GM18517 (cell line): ENCODE measurements around the gene TTC34.

ENCODE experiments used
- ATAC-seq: cut with Tn5 transposase; IDR thresholded peaks from one replicate; pipeline ENCODE4 v1.9.1; 2021; ENCODE audit warnings: mild to moderate bottlenecking, moderate library complexity; ENCODE audit not compliant: unreplicated experiment

Gene TTC34

DNA sequence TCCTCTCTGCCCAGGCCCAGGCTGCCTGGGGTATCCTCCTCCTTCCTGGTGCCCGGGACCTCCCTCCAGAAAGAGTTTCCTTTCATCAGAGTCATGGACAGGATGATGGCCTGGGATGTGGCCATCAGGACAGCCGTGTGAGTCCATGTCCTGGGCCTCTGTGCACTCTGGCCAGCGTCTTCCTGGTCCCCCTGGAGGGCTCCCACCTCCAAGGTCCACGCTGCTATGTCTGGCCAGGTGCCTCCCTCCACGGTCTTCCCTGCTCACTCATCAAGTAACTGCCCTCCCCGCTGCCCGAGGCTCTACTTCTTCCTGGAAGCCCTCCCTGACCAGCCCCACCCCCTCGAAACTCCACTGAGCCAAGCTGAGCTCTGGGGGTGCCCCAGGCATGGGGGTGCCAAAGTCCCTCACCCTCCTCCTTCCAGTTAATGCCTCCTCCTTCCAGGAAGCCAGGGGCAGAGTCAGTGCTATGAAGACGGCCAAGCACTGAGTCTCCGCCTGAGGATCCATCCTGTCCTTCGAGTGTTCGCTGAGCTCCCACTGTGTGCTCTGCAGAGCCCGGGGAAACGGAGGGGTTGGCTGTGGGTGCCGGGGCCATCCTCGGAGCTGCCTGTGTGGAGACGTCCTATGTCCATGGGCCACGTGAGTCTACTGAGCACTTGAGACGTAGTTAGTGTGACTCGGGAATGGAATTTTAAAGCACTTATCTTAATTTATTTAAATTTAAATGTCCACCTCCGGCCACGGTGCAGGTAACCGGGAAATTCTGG is 28.5 kb upstream of the TTC34 start:
- no peak for ATAC-seq

DNA sequence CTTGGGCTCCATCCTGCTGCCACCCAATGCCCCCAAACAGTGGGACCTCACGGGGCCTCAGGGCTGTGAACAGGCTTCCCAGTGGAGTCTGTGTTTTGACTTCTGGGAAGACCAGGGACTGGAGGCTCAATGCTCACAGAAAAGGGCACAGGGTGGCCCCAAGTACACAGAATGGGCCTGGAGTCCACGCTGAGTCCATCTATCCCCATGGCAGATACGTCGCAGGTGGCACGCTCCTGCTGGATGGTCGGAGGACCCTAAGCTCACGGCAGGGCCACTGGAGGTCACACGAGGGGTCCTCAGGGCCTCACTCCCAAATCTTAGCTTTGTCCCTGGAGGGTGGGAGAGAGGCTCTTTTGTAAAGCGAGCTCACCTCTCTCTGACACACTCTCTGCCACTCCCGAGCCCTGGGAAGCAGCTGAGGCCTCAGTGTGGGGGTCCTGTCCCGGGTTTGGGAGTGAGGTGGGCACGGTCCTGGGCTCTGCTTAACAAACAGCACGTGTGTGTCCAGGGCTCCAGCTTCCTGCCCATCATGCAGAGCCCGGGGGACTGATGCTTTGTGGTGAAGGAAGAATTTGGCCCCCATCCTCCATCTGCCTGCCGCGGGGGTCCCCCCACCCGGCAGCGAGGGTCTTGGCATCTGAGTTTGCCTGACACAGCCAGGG is 27.2 kb upstream of the TTC34 start:
- ATAC-seq = no peak

DNA sequence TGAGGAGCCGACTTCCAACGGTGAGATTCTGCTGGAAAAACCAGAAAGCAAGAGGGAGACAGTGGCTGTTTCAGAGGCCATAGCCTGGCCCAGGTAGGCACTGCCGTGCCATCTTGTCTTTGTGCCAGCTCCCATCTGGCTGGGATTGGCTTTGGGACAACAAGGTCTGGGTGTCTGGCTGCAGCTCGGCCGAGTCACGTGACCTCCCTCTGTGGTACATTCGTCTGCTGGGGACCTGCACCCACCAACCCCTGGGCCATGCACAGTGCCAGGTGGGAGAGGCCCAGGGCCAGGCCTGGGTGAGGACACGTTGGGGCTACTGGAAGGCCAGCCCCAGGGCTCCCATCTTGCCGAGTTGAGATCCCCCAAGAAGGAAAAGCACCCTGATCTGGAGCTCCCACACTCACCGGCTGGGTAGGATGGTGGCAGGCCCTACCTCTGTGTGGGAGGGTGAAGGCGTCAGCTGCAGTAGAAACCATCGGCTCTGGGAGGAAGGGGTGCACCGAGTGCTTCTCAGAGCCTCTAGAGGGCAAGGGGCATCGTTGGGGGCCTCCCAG is 25.3 kb upstream of the TTC34 start:
- no peak for ATAC-seq

DNA sequence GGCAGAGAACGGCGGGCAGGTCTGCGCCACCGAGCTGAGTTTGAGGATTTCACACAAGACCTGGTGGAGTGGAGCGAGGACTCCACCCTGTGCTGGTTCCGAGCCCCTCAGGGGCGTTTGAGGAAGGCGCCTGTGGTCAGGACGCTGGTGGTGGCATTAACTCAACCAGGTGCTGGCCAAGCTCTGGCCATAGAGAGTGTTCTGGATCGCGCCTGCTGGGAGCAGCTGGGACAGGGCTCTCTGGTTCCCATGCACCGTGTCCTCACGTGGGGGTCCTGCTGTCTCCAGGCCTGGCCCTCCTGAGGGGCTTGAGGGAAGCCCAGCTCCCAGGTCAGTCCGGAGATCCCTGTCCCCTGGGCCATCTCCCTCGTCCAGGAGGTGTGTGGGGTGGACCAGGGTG is 24.8 kb upstream of the TTC34 start:
- ATAC-seq = no peak

DNA sequence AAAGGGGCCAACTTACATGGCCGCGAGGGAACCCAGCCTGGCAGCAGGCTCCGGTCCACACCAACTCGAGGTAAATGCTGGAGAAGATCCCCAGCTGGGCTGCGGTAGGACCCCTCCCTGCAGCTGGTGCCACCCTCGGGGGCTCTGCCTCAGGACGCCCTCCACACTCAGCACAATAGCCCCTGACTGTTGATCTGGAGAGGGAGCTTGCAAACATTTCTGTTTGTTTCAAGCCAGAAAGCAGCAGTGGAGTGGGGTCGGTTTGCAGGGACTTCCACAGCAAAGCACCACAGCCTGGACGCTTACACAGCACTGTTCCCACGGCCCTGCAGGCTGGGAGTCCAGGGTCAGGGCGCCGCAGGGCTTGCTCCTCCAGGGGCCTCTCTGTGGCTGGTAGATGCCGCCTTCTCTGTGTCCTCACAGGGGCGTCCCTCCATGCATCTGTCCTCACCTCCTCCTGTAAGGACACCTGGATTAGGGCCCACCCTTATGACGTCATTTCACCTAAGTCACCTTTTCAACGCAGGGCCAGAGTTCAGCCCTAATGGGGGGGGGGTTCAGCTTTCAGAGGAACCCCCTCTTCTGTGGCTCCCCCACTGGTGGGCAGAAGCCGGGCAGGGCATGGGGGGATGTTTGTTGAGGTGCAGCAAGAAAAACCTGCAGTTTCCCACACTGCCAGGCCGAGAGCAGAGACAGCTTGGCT is 24.1 kb upstream of the TTC34 start:
- ATAC-seq = no peak

DNA sequence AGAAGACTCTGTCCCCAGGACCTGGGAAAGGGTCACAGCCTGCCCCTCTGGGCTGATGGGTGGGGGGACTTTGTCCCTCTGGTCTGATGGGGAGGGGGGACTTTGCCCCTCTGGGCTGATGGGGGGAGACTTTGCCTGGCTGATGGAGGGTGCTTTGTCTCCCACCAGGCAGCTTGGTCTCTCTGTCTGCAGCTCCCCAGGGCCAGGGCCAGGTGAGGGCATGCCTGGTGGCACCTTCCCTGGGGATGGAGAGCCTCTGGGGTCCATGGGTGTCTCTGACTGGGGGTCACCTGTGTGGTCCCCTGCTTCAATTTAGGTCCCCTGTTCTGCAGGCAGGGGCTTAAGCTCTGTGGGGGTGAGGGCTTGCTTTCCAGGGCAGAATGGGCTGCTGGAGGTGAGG is 23.5 kb upstream of the TTC34 start:
- no peak for ATAC-seq

DNA sequence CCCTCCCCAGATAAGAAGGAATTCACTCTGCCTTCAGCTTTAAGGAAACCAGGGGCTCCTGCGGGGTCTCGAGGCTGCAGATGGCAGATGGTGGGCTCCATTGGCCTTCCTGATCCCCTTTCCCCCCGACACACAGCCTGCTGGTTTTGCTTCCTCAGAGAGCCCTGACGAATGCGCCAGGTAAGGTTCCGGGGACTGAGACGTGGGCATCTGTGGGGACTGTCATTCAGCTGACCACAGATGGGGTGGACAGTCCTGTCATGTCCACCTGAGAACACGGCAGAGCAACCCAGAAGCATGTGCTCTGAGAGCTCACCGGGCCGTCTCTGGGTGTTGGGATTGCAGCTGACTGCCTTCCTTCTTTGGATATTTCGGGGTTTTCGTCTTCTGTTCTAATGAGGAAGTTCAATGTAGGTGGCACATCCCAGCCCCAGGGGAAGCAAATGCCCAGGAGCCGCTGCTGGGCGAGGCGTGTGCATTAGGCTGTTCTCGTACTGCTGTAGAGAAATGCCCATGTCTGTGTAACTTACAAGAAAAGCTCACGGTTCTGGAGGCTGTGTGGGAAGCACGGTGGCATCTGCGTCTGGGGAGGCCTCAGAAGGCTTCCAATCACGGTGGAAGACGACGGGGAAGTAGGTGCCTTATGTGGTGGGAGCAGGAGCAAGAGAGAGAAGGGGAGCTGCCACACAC is 22.6 kb upstream of the TTC34 start:
- no peak for ATAC-seq

DNA sequence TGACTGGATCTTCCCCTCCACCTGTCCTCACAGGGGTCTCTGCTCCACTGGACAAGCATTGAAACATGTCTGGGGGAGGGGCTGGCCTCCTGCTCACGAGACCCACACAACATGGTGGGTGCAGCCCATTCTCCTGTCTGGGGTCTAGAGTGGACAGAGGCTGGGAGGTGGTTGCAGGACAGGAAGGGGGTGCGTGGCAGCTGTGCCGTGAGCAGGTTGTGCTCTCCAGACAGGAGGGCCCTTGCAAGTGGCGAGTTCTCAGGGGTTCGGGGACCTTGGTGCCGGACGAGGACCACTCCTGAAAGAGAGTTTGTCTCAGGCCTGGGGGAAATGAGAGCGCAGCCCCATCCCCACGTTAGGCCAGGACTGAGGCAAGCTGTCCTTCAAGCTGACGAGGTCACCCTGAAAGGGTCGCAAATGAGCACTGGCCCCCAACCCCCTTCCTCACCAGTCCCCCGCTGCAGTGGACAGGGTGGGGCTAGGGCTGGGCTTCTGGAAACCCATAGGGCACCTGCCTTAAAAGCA is 21.2 kb upstream of the TTC34 start:
- ATAC-seq = no peak

DNA sequence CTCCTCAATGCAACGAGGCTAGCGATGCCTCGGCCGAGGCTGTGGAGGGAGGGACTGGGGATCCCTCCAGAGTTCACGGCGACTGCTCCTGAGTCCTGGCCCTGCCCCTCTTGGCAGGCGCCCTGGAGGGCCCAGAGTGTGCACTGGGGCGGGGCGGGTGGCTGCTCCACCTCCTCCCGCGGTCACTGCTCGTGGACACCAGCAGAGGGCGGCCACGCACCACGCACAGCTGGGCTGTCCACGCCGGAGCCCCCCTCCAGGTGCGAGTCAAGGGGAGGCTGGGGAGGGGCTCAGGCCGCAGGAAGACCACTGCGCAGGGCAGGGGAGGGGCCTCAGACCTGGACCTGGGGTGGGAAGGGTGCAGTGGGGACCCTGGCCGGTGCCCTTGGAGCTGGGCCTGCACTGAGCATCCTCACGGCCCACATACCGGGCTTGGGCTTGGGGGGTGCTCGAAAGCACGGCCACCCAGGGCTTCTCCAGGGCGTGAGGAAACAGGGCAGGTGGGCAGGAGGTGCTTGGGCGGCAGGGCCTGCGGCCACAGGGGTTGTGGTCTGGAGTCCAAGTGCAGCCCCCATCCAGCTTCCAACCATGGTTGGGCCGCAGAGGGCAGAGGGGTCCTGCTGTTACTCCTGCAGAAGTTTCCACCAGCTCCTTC is 20.6 kb upstream of the TTC34 start:
- ATAC-seq = no peak

DNA sequence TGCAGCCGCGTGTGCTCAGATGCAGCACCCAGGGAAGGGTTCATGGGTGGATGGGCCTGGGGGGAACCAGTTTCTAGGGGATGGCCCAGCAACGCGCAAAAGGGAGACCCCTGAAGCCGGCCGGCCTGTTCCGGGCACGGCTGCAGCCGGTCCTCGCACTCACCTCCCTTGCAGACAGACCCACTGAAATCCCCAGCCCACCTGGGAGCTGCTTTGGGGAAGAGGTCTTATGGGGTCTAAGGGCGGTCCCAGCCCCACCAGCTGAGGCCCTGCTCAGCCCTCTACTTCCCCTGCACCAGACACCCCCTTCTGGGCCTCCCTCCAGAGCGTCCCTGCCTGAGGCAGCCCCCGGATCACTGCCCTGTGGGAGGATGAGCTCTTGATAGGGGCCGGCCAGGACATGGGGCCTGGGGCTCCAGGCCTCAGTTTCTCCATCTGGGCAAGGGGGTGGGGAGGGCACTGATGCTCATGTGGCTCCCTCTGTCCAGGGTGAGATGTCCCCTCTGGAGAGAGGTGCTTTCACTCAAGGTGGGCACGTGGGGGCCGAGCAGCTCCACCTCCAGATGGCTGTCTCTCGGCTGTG is 20.0 kb upstream of the TTC34 start:
- no peak for ATAC-seq

DNA sequence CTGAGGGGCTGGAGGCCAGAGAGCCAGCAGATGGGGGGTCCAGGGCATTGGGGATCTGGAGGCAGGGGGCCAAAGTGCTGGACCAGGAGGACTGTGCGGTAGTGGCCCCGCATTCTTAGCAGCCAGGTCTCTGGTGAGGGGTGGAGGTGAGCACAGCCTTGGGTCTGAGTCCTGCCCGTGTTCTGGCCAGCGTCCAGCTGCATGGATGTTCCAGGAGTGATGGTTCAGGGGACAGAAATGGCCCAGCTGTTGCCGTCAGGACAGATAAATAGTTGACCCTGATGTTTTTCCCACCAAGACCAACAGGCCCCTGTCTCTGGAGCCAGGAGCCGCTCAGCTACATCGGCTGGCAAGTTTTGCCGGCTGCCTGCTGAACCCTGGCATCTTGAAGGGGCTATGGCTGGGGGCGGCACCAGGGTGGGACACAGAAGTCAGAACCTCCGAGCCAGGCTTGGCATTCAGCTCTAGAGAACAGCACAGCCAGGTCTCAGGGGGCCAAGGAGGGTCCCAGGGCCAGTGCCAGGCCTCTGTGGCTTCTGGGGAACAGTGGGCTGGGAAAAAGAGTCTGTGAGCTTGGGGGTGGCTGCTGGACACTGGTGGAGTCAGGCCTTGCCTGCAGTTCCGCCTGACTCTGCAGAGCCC is 19.4 kb upstream of the TTC34 start:
- no peak for ATAC-seq

DNA sequence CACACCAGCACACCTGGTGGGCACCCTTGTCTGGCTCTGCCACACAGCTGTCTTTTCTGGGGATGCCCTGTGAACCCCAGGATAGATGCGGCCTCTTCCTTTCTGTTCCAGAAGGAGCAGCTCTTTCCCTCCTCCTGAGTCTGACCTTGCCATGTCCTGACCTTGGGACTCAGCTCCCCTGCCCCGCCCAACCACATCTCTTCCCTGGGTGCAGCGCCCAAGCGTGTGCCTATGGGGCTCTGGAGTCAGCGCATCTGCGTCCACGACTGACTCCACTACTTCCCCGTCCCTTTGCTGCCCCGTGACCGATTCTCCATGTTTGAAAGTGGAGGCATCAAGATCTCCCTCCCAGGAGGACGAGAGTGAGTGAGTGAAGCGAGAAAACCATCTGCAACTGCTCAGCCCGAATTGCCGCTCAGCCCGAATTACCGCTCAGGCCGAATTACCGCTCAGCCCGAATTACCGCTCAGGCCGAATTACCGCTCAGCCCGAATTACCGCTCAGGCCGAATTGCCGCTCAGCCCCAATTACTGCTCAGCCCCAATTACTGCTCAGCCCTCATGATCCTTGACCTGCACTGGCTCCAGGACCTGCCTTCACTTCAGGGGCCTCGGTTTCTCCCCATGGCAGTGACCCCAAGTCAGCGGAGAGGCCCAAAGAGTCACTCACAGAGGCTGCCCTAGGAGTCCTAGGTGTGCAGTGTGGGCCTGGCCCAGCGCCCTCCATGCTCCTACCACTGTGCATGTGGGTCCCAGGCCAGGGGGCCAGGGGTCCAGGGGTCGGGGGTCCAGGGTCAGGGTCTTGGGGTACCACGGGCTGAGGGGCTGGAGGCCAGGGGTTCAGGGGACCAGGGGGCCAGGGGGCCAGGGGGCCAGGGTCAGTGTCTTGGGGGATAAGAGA is 18.6 kb upstream of the TTC34 start:
- ATAC-seq = no peak

DNA sequence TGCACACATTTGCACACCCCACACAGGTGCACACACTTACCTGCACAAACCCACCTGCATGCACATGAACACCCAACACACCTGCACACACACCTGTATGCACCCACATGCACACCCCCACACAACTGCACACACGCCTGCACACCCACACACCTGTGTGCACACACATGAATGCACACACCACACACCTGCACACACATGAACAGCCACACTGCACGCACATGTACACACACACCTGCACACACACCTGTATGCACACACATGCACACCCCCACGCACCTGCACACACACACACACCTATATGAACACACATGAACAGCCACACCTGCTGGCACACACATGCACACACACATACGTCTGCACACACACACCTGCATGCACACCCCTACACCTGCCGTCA is 17.9 kb upstream of the TTC34 start:
- ATAC-seq = no peak

DNA sequence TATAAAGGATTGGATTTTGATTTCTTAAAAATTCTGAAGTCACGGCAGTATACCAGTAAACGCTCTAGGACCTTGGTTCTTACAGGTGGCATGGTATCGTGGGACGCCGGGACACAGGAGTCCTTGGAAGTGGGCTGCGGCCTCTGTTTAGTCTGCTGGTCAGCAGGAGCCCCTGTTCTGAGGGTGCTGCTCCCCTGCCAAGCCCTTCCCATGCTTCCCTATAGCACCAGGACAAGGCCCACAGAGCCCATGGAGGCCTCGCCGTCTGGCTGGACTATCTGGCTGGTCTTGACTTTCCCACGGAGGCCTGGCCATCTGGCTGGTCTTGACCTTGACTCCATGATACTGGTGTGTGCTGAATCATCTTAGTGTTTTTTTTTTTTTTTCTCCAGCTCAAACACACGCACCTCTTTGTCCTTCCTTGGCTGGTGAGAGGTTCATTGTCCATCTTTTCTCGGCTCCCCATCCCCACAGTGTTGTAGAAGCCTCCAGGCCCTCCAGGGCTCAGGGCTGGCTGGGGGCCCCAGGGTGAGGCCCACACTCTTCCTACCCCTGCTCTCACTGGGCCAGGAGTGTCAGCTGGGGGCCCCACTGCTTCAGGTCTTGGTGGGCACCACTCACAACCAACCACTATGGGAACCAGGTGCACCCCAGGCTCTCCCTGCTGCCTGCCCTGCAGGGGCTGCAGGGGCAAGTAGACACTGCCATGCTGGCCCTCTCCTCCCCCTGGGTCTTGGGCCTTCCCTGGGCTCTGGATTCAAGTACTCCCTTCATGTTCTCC is 16.5 kb upstream of the TTC34 start:
- ATAC-seq = no peak

DNA sequence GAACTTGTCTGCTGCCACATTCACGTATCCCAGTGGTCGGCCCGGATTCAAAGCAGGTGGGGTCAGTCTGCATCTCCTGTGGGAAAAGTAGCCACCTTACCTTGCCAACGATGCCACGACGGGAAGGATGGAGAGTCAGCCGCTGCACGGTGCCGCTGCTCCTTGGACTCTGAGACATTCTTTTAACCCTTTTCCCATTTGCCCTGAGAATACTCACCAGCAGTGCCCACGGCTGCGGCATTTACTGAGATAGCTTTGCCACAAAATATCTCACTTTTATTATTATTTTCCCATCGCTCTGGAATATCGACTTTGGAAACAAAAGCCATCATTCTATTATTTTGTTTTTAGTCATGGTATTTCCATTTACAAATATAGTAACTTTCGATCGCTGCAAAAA is 15.3 kb upstream of the TTC34 start:
- ATAC-seq = no peak

DNA sequence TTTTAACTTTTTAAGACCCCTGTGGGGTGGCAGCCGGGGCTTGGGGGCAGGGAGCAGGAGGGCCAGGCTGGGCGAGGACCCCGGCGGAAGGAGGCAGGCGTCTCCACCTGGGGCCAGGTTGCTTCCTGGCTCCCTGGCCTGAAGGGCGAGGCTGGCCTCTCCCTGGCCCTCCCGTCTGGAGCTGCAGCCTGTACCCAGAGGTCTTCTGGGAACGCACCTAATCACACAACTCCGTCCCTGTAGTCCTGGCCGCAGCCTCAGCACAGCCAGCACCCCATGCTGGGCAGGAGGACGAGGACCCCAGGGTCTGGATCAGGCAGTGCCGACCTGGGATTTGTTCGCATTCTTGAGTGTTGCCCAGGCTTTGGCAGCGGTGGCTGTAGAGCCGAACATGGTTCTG is 14.1 kb upstream of the TTC34 start:
- no peak for ATAC-seq

DNA sequence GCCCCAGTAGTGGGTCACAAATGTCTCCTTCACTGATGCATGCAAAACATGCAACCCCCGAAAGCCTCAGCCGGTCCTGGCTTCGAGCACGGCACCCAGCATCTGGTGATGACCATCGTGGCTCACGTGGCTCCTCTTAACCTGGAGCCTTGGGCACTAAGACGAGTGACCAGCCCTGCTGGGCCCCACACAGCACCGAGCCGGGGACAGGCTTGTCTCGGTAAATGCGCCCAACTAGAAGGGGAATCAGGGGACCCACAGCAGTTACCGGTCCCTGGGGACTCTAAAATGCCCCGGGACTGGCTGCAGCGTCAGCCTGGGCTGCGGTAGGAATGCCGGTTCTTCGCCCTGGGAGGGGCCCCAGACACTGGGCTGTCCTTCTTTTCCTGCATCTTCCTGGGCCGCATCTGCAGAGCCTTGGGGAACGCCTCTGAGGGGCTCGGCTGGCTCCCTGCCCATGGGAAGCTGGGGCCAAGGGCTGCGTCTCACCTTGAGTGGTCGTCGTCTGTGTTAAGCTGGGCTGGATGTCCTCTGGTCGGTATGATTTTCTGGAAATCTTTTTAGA is 13.1 kb upstream of the TTC34 start:
- ATAC-seq = no peak
